Fibroblast of skin of left quadriceps (primary cell): ENCODE results near the gene LSAMP.

Experiments
- DNase-seq, 2 experiments: peaks; one replicate each; pipeline ENCODE4 v3.0.0-alpha.2; 2013; ENCODE audit warnings: low read depth in 2 of 2

Gene LSAMP

DNA sequence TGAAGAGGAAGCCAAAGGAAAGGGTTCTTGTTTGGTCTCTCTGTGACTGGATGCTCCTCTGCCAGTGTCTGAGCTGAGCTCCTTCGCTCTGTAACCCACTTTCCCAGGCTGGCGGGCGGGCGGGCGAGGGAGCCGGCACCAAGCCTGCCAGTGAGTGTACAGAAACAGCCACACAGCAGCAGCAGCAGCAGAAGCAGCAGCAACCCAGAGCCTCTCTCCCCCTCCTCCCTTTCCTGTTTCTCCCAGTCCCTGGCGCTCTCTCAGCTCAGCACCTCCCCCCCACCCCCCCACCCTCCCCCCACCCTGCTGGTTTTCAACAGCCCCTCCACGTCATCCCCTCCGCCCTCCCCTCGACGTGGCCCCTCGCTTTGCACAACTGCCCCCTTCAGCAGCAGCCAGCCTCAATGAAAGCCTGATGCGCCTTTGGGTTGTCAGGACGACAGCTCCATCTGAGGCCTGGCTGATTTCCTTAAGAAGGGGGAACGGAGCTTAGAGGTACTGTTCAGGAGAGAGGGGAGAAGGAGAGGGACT is at the start of gene LSAMP:
LSAMP (minus strand) TSS at position 177 of the 531 bp plus-strand sequence.
- peak; percentile 62 to 66 for DNase-seq

DNA sequence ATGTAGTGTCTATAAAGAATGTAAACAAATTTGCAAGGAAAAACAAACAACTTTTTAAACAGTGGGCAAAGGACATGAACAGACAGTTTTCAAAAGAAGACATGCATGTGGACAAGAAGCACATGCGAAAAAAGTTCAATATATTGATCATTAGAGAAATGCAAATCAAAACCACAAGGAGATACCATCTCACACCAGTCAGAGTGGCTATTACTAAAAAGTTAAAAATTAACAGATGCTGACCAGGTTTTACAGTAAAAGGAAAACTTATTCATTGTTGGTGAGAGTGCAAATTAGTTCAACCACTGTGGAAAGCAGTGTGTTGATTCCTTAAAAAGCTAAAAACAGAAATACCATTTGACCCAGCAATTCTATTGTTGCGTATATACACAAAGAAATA is 47.1 kb upstream of the LSAMP start:
- no peak for DNase-seq

DNA sequence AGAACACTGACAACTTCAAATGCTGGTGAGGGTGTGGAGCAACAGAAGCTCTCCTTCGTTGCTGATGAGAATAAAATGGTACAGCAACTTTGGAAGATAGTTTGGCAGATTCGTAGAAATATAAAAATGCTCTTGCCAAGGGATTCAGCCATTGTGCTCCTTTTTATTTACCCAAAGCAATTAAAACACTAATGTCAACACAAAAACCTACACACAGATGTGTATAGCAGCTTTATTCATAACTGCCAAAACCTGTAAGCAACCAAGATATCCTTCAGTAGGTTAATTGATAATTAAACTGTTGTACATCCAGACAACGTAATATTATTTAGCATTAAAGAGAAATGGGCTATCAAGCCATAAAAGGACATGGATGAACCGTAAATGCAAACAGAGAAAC is 37.8 kb upstream of the LSAMP start:
- DNase-seq = no peak

DNA sequence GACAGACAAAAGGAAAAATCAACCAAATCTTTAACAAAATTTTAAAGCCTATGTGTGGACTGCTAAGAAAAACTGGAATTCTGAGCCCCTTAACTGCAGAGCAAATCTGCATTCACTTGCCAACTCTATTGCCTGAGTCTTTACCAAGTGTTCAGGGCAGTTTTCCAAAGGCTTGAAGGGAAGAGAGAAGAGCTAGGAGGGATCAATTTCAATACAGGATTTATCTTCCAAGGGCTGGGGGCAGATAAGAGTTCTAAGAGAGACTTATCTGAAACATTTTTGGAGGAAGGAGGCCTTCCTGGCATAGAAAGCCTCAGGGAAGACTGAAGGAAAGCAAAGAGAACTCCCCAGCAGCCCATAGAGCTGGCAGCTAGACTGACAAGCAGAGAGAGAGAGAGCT is 31.4 kb upstream of the LSAMP start:
- no peak for DNase-seq

DNA sequence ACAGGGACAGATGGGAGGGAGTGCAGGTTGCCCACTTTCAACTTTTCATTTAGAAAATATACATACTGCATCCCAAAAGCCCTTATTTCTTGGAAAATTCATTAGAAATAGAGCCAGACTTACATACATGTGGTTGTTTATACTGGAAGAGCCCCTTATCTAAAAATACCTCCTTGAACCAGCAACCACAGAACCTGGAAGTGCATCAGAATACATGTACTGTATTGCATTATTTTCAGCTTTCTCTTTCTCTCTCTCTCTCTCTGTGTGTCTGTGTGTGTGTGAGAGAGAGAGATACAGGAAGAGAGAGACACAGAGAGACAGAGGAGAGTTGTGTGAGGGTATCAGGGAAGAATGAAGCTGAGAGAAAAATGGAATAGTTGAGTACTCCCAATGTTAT is 29.5 kb upstream of the LSAMP start:
- no peak for DNase-seq

DNA sequence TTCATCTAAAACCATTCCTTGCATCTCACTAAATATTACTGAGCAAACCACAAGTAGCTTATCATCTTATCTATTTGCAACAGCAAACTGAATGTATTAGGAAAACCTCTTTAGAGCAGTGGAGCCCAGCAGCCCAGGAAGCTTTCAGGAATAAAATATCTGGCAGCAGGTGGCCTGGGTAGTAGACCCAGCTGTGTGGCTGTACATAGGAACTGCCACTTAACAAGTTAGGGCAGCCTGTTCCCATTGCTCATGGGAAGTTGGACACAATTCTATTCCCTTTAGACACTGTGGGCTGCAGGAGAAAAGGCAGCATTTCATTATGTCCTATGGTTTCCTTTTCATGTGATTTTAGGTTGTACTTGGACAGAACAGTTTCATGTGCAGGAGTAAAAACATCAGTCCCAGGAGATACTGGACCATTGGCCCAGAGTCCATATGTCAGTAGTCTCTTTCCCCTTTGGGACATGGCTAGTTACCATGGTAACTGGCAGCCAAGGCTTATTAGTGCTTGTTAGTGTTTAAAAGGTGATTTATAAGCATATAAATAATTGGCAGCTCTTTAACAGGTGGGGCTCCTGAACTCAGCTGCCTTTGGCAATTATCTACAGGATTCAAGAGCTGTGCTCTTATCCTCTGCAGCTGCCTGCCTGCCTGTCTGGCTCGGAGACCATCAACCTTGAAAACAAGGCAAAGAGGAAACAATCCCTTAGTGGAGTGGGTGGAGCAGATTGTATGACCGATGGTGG is 28.9 kb upstream of the LSAMP start:
- no peak for DNase-seq

DNA sequence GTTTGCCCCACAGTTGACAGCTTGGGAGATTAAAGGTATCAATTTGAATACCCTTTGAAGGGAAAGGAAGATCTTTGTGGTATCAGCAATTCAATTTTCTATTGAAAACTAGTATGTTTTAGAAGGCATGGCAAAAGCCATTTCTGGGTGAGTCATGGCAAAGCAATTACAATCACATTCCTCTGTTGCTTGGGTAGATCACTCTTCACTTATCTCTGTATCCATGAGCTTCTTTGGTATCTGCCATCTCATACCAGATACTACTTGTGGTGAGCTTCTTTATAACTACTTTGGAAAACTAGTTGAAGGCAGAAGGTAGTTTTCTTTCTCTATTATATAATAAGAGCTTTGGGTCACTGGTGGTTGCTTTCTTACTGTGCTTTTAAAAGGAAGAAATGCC is 28.3 kb upstream of the LSAMP start:
- no peak for DNase-seq

DNA sequence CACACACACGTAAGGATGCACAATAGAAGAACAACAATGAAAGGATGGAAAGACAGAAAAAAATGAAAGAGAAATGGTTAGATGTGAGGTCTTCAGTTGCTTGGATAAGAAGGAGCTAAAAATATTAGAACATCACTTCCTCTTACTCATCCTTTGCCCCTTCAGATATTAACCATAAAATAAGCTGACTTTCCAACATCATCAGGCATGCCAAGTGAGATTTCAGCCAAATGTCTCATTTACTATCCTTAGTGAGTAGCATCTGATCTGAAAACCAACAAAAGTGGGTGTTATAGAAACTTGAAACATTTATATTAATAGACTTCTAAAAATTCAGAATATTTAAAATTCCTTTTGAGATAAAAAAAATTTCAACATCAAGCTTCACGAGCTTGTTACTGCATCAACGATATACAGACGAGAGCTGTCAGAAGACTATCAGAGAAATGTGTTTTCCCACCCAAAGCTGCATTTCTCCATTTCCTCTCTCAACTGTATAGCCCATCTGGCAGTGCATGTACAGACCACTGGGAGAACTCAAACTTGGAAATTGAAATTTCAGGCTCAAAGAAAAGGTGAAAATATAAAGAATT is 25.4 kb upstream of the LSAMP start:
- DNase-seq = no peak

DNA sequence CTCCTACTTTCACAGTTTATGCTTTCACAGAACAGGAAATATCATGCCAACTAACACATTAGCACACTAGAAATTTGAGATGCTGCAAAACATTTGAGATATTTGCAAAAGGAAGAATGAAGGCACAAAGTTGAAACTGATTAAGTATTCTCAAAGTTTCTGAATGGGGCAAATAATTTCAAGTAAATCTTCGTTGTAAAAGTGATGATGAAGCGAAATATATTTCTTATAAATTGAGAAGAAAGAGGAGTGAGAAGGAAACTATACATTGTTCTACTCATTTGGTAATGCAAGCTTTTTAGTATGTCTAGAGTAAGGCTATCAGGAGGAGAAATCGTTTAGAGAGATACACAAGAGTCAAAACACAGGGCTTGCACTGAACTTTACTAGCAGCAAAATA is 24.3 kb upstream of the LSAMP start:
- DNase-seq = no peak

DNA sequence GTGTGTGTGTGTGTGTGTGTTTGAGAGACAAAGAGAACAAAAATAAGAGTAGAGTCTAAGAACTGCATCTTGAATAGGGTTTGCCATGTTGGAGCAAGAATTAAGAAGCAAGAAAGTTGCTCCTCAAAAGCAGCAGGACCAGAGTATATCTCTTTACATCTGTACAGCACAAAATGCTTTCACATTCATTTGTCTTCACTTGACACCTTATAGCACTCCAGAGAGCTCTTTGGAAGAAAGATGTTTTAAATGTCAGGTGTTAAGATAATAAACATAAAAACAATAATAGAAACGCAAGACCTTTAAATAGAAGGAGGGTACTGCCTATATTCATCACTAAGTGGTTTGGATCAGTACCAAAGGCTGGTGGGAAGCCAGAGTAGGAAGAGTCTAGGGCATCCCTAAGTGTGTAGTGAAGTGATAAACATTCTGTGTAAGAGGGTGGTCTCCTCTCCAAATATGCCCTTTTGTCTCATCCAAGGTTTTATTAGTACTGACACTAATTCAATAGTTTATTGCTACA is 19.1 kb upstream of the LSAMP start:
- DNase-seq = no peak

DNA sequence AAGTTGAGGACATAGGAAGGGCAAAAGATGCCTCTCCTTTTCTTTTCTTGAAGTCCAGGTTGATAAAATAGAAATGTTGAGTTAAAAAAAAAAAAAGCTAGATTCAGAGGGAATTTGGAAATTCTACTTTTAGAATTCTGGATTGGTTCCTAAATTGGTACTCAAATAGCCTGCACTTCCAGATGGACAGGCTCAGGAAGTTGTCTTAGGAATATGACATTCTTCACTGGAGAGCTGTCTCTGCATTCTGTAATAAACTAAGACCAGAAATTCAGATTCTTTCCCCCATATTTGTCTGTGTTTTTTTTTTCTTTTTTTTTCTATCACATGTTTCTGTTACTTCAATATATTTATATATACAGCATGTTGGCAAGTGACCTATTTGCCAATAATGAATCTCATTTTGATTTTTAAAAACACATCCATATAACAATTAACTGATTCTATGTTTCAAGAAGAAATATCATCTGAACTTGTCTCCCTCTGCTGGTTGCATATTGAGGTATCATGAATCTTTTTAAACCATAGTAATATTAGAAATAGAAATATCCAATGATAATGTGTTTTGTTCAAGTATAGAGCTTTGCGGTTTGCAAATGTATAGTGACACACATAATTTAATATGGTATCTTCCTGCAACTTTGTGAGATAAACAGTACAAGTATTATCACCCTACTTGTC is 8.5 kb upstream of the LSAMP start:
- no peak for DNase-seq

DNA sequence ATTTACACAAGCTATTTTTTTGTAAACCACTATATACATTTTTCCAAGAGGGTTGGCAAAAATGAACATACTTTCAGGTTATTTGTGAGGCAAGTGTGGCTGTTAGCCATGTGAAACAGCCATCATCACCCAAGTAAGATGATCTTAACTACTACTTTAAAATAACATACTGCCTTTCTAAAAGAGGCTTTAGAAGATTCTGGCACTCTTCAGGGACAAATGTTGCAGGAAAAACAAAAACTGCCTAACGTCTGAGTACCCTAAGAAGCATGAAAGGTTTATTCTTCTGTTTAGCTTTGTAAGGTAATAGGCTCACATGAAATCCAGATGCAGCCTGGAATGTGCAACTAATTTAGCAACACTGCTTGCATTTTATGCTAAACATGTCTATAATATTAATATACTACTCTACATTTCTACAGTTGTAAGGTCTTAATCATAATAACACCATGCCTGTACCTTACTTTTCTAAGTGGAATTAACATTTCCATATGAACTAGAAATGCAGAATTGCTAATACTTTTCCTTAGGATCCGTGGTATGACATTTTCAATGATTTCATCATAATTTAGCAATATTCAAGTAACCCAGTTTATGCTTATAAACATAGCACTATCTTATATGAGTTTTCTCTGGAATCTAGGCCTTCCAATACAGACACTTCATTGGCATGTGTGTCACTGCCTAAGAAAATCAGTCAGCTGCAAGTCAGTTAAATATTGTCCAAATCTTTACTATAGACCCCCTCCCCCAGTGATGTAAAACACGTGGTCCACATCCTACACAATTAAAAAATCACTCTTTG is 4.5 kb upstream of the LSAMP start:
- peak; percentile 48 to 49 for DNase-seq

DNA sequence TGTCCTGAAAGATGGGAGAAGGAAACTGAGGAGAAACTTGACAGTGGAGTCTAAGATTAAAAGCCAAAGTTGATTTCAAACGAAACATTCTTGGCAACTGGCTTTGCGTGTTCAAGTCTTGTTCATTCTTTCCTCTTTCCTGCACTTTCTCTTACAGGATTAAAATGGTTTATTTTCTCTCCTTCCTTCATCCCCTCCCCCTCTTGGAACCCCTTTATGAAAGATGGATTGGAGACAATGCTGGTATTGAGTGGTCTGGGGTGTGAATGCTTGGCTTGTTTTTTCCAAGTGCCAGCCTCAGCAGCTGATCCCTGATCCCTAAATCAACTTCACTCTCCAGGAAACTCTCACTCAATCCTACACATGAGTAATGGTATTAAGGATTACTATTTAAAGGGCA is 703 bp upstream of the LSAMP start:
- DNase-seq = no peak

DNA sequence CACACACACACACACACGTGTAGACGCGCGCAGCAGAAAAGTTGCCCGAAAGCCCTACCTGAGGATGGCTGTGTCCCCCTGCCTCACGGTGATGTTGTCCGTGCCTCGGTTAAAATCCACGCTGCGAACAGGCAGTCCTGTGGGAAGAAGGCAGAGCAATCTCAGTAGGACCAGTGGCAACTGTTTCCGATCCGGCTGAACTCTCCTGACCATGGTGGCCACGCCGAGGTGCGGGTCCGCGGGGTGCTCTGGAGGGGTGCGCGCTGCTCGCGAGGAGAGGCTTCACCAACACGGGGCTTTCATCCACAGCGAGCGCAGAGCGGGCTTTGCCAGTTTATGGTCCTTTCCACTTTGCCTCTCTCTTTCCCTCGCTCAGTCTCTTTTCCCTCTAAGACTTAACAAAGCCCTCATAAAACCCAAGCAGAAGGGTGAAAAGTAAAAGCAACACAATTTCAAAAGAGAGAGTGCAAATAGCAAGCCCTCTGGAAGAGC is 422 bp downstream of the LSAMP start:
- no peak for DNase-seq

DNA sequence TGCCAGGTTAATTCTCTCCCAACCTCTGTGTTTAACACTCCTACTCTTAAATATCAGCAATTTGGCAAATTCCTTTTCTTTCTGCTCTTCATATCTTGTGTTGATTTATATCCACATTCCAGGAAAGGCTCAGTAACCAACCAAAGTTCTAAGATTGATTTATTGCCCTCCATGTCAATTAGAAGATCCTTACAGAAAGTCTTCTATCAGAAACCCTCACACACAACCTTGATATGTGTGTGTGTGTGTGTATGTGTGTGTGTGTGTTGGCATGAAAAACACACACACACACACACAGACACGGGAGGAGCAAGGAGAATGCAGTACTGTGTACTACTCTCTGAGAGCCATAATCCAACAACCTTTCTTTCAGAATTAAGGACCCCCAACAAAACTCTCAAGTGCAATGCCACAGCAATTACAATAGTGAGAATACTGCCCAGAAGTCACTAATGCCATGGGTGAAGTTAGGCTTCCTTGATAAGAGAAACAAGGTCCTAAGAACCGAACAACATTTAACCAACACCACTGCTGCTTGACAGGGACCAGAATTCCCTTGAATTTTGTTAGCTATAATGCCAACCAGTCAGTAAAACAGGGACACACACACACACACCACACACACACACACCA is 1.1 kb downstream of the LSAMP start:
- DNase-seq = no peak

DNA sequence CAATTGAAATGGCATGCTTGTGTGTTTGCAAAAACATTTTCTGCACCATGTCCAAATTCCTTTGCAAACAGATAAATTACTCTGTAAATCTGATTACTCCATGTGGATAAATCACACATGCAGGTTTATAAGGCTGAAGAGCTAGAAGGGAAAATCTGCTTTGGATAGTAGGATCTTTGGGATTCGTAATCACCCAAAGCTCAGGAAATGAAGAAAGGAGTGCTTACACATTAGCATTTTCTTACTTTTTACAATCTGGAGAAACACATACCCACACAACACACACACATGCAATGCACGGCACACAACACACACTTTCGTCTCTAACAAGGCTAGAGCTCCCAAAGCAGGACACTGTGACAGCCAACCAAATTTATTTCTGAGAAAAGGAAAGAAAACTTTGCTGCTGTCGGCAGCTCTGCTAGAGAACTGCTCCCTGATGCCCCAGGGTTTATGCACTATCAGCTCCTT is 2.1 kb downstream of the LSAMP start:
- DNase-seq = peak; percentile 53 to 55

DNA sequence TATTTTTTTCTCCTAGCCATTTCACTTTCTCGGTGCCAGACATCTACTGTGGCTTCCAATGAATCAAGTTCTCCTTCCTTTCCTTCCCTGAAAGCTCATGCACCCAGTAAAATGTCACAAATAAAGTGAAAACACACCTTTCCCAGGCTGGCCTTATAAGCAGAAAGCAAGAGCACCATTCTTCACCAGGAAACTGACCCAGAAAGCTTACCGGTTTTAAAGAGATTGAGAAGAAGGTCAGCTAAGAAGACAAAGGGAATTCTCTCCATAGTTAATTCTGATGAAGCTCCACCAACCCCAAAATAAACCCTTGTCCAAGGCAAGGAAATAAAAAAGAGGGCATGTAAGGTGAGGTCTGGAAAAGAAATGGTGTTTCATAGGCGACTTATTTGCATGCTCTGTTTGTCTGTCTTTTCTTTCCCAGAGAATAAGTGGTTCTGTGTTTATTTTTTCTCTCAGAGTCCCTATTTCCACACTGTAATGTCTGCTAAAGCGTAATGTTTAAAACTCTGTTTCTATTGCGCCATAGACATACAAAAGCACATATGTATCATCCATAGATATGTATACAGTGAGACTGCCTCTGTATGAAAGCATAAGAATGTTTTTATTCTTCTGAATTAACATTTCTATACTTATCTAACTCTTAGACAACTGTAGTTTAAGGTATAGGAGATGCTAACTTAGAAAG is 2.8 kb downstream of the LSAMP start:
- no peak for DNase-seq

DNA sequence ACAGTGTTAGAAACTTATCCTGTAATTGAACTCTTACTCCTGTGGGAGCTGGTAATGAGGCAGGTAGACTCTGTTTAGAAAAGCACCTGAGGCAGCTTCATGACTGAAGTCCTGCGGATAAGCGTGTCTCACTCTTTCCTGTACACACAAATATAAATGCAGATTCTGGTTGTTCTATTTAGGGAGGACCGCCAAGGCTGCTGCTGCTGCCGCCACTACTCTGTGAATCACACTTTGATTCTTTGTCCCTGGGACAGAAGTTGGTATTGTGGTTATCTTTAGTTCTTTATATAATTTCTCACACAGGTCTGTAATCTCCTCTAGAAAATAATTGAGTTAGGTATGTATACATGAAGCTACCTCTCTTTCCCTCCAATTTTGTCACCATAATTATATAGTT is 3.6 kb downstream of the LSAMP start:
- no peak for DNase-seq

DNA sequence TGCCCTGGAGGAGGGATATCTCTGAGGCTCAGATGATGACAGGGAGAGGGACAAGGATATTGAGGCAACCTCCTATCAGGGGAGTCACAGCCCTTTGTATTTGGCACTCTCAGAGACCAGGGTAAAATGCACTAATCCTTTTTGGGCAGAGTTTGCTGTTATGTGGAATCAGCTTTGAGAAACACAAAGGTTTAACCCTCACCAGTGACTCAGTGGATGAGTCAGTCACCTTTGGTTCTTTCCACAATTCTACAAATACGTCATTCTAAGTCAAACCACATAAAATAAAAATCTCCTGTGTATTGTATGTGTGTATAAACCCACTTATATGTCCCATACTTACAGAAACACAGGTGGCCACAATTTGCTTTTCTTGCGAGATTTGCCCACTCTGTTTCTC is 5.1 kb downstream of the LSAMP start:
- DNase-seq = peak; percentile 56 to 58

DNA sequence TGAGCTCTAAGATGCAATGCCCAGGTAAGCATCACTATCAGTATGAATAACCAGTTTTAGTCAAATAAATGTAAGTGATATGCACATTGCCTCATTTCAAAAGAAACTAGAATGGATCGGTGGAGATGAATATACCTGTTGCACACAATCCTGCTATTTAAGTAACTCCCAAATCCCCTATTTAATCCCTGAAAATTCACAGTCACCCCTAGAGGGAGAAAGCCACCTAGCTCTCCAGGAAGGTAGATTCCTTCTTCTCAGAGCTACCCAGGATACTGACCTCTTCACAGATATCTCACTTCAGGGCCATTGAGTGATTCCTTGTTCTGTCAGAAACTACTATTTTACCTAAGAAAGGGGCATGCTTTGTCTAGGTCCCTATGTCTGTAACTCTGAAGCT is 11.7 kb downstream of the LSAMP start:
- DNase-seq = no peak
